Spleen (tissue), 11 donors: ENCODE data around the gene PCDHA2. TPM values are rescaled to one million over a fixed set of nuclear protein-coding genes. Genes with fewer than 3 reads are reported as not detected.
A peak's percentile ranks its signal among the peaks of the same experiment; 100 is the strongest.
"Not testable (repeated sequence)": the region's sequence is repeated elsewhere in the genome, so short reads cannot be mapped to it uniquely, and the experiment has no call there.

Source experiments
- DNase-seq: peaks from one replicate; pipeline ENCODE4 v3.0.0-alpha.2; 2020
- H3K27ac ChIP-seq, 8 donors: fragments of 200-600 bp; sonication (generic) in 7 of 8; 1 replicate in 4 of 8; 2 replicates in 4 of 8; pipeline versions ENCODE4 v1.5.0 to v1.8.0; 2016 to 2021; ENCODE audit warnings: inconsistent platforms in 4 of 8, mild to moderate bottlenecking in 4 of 8, moderate library complexity in 1 of 8
- H3K27me3 ChIP-seq, 7 donors: fragments of 200-600 bp; sonication (generic) in 6 of 7; replicated peaks in 1 of 7; 1 replicate in 4 of 7; 2 replicates in 3 of 7; pipeline versions ENCODE4 v1.5.0 to v1.8.0; 2016 to 2021; ENCODE audit warnings: inconsistent platforms in 3 of 7, mild to moderate bottlenecking in 1 of 7
- H3K36me3 ChIP-seq, 6 donors: fragments of 200-600 bp; sonication (generic) in 5 of 6; 1 replicate in 4 of 6; 2 replicates in 2 of 6; pipeline versions ENCODE4 v1.5.0 to v1.8.0; 2016 to 2021; ENCODE audit warnings: inconsistent platforms in 2 of 6
- H3K4me1 ChIP-seq, 6 donors: fragments of 200-600 bp; sonication (generic) in 5 of 6; 1 replicate in 3 of 6; 2 replicates in 3 of 6; pipeline versions ENCODE4 v1.5.0 to v1.8.0; 2016 to 2021; ENCODE audit warnings: inconsistent platforms in 3 of 6
- H3K4me3 ChIP-seq, 8 donors: fragments of 200-600 bp; sonication (generic) in 7 of 8; 1 replicate in 4 of 8; 2 replicates in 4 of 8; pipeline versions ENCODE4 v1.5.0 to v1.8.0; 2016 to 2021; ENCODE audit warnings: inconsistent platforms in 4 of 8, mild to moderate bottlenecking in 4 of 8, moderate library complexity in 2 of 8
- H3K9me3 ChIP-seq, 8 donors: fragments of 200-600 bp; sonication (generic) in 7 of 8; 1 replicate in 4 of 8; 2 replicates in 4 of 8; pipeline versions ENCODE4 v1.5.0 to v1.8.0; 2016 to 2021; ENCODE audit warnings: inconsistent platforms in 4 of 8
- POLR2A ChIP-seq, 3 donors: fragments of 450-650 bp; IDR thresholded peaks; one replicate each; pipeline ENCODE4 v1.5.1; 2017; ENCODE audit warnings: antibody characterized with exemption in 3 of 3, mild to moderate bottlenecking in 1 of 3
- POLR2AphosphoS5 ChIP-seq, 3 donors: sonication (generic); formaldehyde crosslinking; IDR thresholded peaks; one replicate each; pipeline ENCODE4 v1.5.1; 2017; ENCODE audit warnings: antibody characterized with exemption in 3 of 3
- WGBS, 5 donors: extraction: QIAGEN DNeasy Blood & Tissue Kit in 3 of 5; methylation state at CpG; one replicate each; pipeline versions ENCODE4 v1.1.5 to v1.1.7; 2013 to 2018; 5-methylcytosine and 5-hydroxymethylcytosine counted together
- intact Hi-C: fragments of 100-400 bp; cut with DNase I; formaldehyde crosslinking; loops from one replicate; pipeline ENCODE4 v1.15.0; 2023; ENCODE audit warnings: low total_unique reads
- polyA plus RNA-seq, 3 donors: library from polyadenylated mRNA; stranded (reverse); fragments of 200-250 nt; gene quantifications; one replicate each; pipeline ENCODE4 v1.2.1, GENCODE V29; 2013
- total RNA-seq, 7 donors: library from RNA; depleted of rRNA in 3 of 7; stranded (reverse); fragments of >200 nt in 3 of 7; fragmentation: NEBNext Ultra II Directional in 4 of 7; extraction: Animal tissue kit (Norgen Biotek cat#: 25700) in 4 of 7; gene quantifications; one replicate each; pipeline versions ENCODE4 v1.1.0 to v1.2.1, GENCODE V29; 2016 to 2021
- TF ChIP-seq, protein P1 (sequence below), 11 experiments: fragments of 200-600 bp in 7 of 11; fragments of 450-650 bp in 4 of 11; sonication (generic) in 4 of 11; IDR thresholded peaks in 8 of 11; conservative IDR thresholded peaks in 3 of 11; 1 replicate in 7 of 11; 2 replicates in 4 of 11; pipeline versions ENCODE4 v1.4.0 to v1.8.0; 2016 to 2021; ENCODE audit warnings: antibody characterized with exemption in 11 of 11, inconsistent platforms in 4 of 11, mild to moderate bottlenecking in 1 of 11
- donor health status: healthy with polysubstance abuse.
- donor health status: DM: no; HTN: no; CAD: no; lungs with moderate emphysema.
- donor health status: DM: no; HTN: no; CAD: no.
- donor health status: Bipolar disorder and iron deficiency.
- donor health status: healthy.
- donor health status: DM: no; HTN: no; CAD: no.
- donor health status: DM: yes; HTN: yes; CAD: no.

Gene PCDHA2
- total and polyA plus RNA-seq, 10 donors = 0.03 to 0.09 TPM; not detected in 8

GRCh38 chr5:140801494-140801841 lies 6.8 kb downstream of the PCDHA2 start:
- DNase-seq = no peak
- TF ChIP-seq POLR2AphosphoS5 (IDR thresholded peaks at IDR 0.05) = no peak
- TF ChIP-seq, protein P1, sequence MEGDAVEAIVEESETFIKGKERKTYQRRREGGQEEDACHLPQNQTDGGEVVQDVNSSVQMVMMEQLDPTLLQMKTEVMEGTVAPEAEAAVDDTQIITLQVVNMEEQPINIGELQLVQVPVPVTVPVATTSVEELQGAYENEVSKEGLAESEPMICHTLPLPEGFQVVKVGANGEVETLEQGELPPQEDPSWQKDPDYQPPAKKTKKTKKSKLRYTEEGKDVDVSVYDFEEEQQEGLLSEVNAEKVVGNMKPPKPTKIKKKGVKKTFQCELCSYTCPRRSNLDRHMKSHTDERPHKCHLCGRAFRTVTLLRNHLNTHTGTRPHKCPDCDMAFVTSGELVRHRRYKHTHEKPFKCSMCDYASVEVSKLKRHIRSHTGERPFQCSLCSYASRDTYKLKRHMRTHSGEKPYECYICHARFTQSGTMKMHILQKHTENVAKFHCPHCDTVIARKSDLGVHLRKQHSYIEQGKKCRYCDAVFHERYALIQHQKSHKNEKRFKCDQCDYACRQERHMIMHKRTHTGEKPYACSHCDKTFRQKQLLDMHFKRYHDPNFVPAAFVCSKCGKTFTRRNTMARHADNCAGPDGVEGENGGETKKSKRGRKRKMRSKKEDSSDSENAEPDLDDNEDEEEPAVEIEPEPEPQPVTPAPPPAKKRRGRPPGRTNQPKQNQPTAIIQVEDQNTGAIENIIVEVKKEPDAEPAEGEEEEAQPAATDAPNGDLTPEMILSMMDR (IDR thresholded peaks at IDR 0.05 in 8 of 11, conservative IDR thresholded peaks at IDR 0.05 in 3 of 11) = peak in 2 of 11 experiments; percentile 10 to 12

DNA sequence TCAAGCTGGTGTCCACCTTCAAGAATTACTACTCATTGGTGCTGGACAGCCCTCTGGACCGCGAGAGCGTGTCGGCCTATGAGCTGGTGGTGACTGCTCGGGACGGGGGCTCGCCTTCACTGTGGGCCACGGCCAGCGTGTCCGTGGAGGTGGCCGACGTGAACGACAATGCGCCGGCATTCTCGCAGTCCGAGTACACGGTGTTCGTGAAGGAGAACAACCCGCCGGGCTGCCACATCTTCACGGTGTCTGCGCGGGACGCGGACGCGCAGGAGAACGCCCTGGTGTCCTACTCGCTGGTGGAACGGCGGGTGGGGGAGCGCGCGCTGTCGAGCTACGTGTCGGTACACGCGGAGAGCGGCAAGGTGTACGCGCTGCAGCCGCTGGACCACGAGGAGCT lies 7.7 kb downstream of the PCDHA2 start:
- Histone ChIP-seq H3K27me3 (peaks cover 0 to 58% (median 0%) of the 10 kb centered on the region in 7 donors), H3K9me3 (peaks cover 0 to 95% (median 64%) of the 10 kb centered on the region in 8 donors)
- WGBS, 5 donors = 49 to 78% (median 60%) methylated on average over 29 to 45 of the region's 45 CpGs
- DNase-seq, H3K27ac ChIP-seq, H3K36me3 ChIP-seq, H3K4me3 ChIP-seq, intact Hi-C loops, H3K4me1 ChIP-seq: not testable (repeated sequence)

More at GRCh38 chr5:140801494-140801841, 6.8 kb downstream of the PCDHA2 start:
- intact Hi-C loops = no loop called here
- H3K36me3 ChIP-seq = no peaks in the 10 kb centered on the region
- no peak overlapping the region for H3K27ac ChIP-seq
- no peaks in the 10 kb centered on the region for H3K4me1 ChIP-seq
- peak overlapping the region in 2 of 8 donors; percentile 32 to 44 for H3K4me3 ChIP-seq
- 17 to 31% (median 20%) methylated on average over 16 of the region's 16 CpGs for WGBS, 5 donors
- H3K27me3 ChIP-seq = peaks cover 0 to 58% (median 0%) of the 10 kb centered on the region in 7 donors
- H3K9me3 ChIP-seq = peaks cover 2 to 95% (median 64%) of the 10 kb centered on the region in 8 donors

DNA sequence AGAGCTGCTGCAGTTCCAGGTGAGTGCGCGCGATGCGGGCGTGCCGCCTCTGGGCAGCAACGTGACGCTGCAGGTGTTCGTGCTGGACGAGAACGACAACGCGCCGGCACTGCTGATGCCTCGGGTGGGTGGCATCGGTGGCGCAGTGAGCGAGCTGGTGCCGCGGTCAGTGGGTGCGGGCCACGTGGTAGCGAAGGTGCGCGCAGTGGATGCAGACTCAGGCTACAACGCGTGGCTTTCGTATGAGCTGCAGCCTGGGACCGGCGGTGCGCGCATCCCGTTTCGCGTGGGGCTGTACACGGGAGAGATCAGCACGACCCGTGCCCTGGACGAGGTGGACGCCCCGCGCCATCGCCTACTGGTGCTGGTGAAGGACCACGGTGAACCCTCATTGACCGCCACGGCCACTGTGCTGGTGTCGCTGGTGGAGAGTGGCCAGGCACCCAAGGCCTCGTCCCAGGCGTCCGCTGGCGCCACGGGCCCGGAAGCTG lies 8.2 kb downstream of the PCDHA2 start:
- intact Hi-C loops = no loop called here
- H3K27ac ChIP-seq = no peak overlapping the region
- H3K4me1 ChIP-seq = no peaks in the 10 kb centered on the region
- TF ChIP-seq, protein P1 (IDR thresholded peaks at IDR 0.05 in 8 of 11, conservative IDR thresholded peaks at IDR 0.05 in 3 of 11) = no peak
- TF ChIP-seq POLR2AphosphoS5 (IDR thresholded peaks at IDR 0.05) = no peak
- no peak for TF ChIP-seq POLR2A (IDR thresholded peaks at IDR 0.05)
- H3K36me3 ChIP-seq = no peaks in the 10 kb centered on the region
- peaks cover 0 to 95% (median 64%) of the 10 kb centered on the region in 8 donors for H3K9me3 ChIP-seq
- DNase-seq = no peak
- H3K27me3 ChIP-seq = peaks cover 0 to 58% (median 0%) of the 10 kb centered on the region in 7 donors
- 48 to 63% (median 55%) methylated on average over 27 to 53 of the region's 53 CpGs for WGBS, 5 donors
- no peak overlapping the region for H3K4me3 ChIP-seq

GRCh38 chr5:140806834-140807775 lies 12.5 kb downstream of the PCDHA2 start, which contains the start of gene PCDHA4:
PCDHA4 (plus strand) TSS chr5:140807068.
- H3K9me3 ChIP-seq = peaks cover 0 to 95% (median 68%) of the 10 kb centered on the region in 8 donors
- no peak for DNase-seq
- H3K27ac ChIP-seq = no peak within 1 kb of the TSS
- no peak for TF ChIP-seq POLR2A (IDR thresholded peaks at IDR 0.05)
- TF ChIP-seq, protein P1 (IDR thresholded peaks at IDR 0.05 in 8 of 11, conservative IDR thresholded peaks at IDR 0.05 in 3 of 11) = peak in 3 of 11 experiments; percentile 8 to 13 (median 10)
- no peak for TF ChIP-seq POLR2AphosphoS5 (IDR thresholded peaks at IDR 0.05)
- H3K4me1 ChIP-seq = no peaks in the 10 kb centered on the region
- H3K27me3 ChIP-seq = peaks cover 0 to 50% (median 0%) of the 10 kb centered on the region in 7 donors
- intact Hi-C loops = no loop called here
- no peaks in the 10 kb centered on the region for H3K36me3 ChIP-seq
- peak within 1 kb of the TSS in 5 of 8 donors; percentile 11 to 48 (median 25) for H3K4me3 ChIP-seq
- 19 to 26% (median 23%) methylated on average over 26 to 38 of the region's 47 CpGs for WGBS, 5 donors

GRCh38 chr5:140808241-140808888 lies 13.7 kb downstream of the PCDHA2 start:
- H3K27me3 ChIP-seq = peaks cover 0 to 38% (median 0%) of the 10 kb centered on the region in 7 donors
- DNase-seq, H3K4me1 ChIP-seq, H3K4me3 ChIP-seq, H3K27ac ChIP-seq, H3K36me3 ChIP-seq, intact Hi-C loops: not testable (repeated sequence)
- WGBS, 5 donors = 63 to 76% (median 71%) methylated on average over 56 to 62 of the region's 62 CpGs
- peaks cover 0 to 93% (median 61%) of the 10 kb centered on the region in 8 donors for H3K9me3 ChIP-seq
